Hepatocyte (in vitro differentiated cells): ENCODE results near the gene MAGI2. TPM values are rescaled to one million over a fixed set of nuclear protein-coding genes. Genes with fewer than 3 reads are reported as not detected.

Experiments
- DNase-seq: peaks from one replicate; pipeline ENCODE4 v3.0.0-alpha.2; 2016; ENCODE audit warnings: low spot score
- H2AFZ ChIP-seq: fragments of 200-600 bp; sonication (generic); 2 replicates; pipeline ENCODE4 v1.6.0; 2016; ENCODE audit warnings: antibody characterized with exemption, mild to moderate bottlenecking
- H3K27ac ChIP-seq: fragments of 200-600 bp; sonication (generic); 2 replicates; pipeline ENCODE4 v1.5.1; 2016; ENCODE audit warnings: mild to moderate bottlenecking
- H3K27me3 ChIP-seq: fragments of 200-600 bp; sonication (generic); 2 replicates; pipeline ENCODE4 v1.6.1; 2016
- H3K36me3 ChIP-seq: fragments of 200-600 bp; sonication (generic); replicated peaks from 2 replicates; pipeline ENCODE4 v1.5.1; 2016; ENCODE audit warnings: low read depth; ENCODE audit not compliant: insufficient read depth
- H3K4me1 ChIP-seq: fragments of 200-600 bp; sonication (generic); 2 replicates; pipeline ENCODE4 v1.5.1; 2016; ENCODE audit warnings: mild to moderate bottlenecking, moderate library complexity; ENCODE audit not compliant: insufficient read depth
- H3K4me2 ChIP-seq: fragments of 200-600 bp; sonication (generic); 2 replicates; pipeline ENCODE4 v1.6.0; 2016
- H3K4me3 ChIP-seq: fragments of 200-600 bp; sonication (generic); 2 replicates; pipeline ENCODE4 v1.5.1; 2016; ENCODE audit warnings: mild to moderate bottlenecking
- H3K79me2 ChIP-seq: fragments of 200-600 bp; sonication (generic); 2 replicates; pipeline ENCODE4 v1.6.0; 2017; ENCODE audit warnings: mild to moderate bottlenecking
- H3K9me2 ChIP-seq: fragments of 200-600 bp; sonication (generic); replicated peaks from 2 replicates; pipeline ENCODE4 v1.6.0; 2017; ENCODE audit warnings: mild to moderate bottlenecking; ENCODE audit not compliant: insufficient read depth
- H3K9me3 ChIP-seq: fragments of 200-600 bp; sonication (generic); 2 replicates; pipeline ENCODE4 v1.5.1; 2016; ENCODE audit warnings: low read depth, mild to moderate bottlenecking
- H4K20me1 ChIP-seq: fragments of 200-600 bp; sonication (generic); 2 replicates; pipeline ENCODE4 v1.6.0; 2016; ENCODE audit warnings: mild to moderate bottlenecking; ENCODE audit not compliant: insufficient read depth, poor library complexity, severe bottlenecking
- EZH2 ChIP-seq: fragments of 200-600 bp; sonication (generic); IDR thresholded peaks from 2 replicates; pipeline ENCODE4 v1.6.1; 2016; ENCODE audit warnings: antibody characterized with exemption, mild to moderate bottlenecking, borderline replicate concordance
- EZH2phosphoT487 ChIP-seq: fragments of 200-600 bp; sonication (generic); IDR thresholded peaks from one replicate; pipeline ENCODE4 v1.6.1; 2018; ENCODE audit warnings: antibody characterized with exemption, mild to moderate bottlenecking, low read depth, moderate library complexity; ENCODE audit not compliant: unreplicated experiment, severe bottlenecking
- WGBS: methylation state at CpG from one replicate; pipeline ENCODE4 v1.1.6; 2016; ENCODE audit warnings: low lambda C conversion rate; ENCODE audit errors: missing lambda C conversion rate; 5-methylcytosine and 5-hydroxymethylcytosine counted together
- polyA plus RNA-seq: library from polyadenylated mRNA; unstranded; fragments of >200 nt; fragmentation: Nextera tagmentation; extraction: Ambion mirVana; gene quantifications from 2 replicates; pipeline ENCODE4 v1.2.1, GENCODE V29; 2016
- total RNA-seq: library from RNA; depleted of rRNA; stranded (reverse); fragments of >200 nt; gene quantifications from 2 replicates; pipeline ENCODE4 v1.2.3, GENCODE V29; 2014
- TF ChIP-seq, protein P1 (sequence below): fragments of 200-600 bp; sonication (generic); IDR thresholded peaks from 2 replicates; pipeline ENCODE4 v1.5.1; 2016; ENCODE audit warnings: antibody characterized with exemption, mild to moderate bottlenecking; ENCODE audit not compliant: poor library complexity

Gene MAGI2
- total and polyA plus RNA-seq, 2 experiments from 2014 or later: 3.1 to 6.7 TPM

DNA sequence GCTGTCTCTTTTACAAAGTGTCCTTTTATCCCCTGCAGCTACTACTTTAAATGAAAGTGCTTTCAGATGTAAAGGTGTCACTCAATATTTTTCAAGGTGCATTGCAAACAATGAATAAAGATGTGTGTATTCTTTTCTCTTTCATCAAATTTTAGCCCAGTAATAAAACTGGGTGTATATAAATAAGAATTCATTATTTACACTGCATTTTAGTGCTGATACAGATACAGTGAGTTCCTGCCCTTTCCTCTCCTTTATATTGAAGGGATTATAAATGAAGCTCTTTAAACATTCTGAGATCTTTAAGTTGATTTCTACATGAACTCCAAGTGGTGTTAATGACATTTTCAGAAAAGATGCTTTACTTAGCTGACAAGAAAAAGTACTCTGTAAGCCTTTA lies 1137.4 kb downstream of the MAGI2 start:
- no peaks in the 10 kb centered on the region for H3K36me3 ChIP-seq
- H3K79me2 ChIP-seq: no peaks in the 10 kb centered on the region
- H3K27ac ChIP-seq: no peak overlapping the region
- TF ChIP-seq, protein P1, sequence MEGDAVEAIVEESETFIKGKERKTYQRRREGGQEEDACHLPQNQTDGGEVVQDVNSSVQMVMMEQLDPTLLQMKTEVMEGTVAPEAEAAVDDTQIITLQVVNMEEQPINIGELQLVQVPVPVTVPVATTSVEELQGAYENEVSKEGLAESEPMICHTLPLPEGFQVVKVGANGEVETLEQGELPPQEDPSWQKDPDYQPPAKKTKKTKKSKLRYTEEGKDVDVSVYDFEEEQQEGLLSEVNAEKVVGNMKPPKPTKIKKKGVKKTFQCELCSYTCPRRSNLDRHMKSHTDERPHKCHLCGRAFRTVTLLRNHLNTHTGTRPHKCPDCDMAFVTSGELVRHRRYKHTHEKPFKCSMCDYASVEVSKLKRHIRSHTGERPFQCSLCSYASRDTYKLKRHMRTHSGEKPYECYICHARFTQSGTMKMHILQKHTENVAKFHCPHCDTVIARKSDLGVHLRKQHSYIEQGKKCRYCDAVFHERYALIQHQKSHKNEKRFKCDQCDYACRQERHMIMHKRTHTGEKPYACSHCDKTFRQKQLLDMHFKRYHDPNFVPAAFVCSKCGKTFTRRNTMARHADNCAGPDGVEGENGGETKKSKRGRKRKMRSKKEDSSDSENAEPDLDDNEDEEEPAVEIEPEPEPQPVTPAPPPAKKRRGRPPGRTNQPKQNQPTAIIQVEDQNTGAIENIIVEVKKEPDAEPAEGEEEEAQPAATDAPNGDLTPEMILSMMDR: no peak
- TF ChIP-seq EZH2phosphoT487: peak; percentile 91
- no peak for TF ChIP-seq EZH2
- DNase-seq: no peak
- H4K20me1 ChIP-seq: no peaks in the 10 kb centered on the region
- no peaks in the 10 kb centered on the region for H3K9me3 ChIP-seq
- H3K27me3 ChIP-seq: no peaks in the 10 kb centered on the region
- H3K4me1 ChIP-seq: no peaks in the 10 kb centered on the region
- H2AFZ ChIP-seq: no peak overlapping the region
- no peaks in the 10 kb centered on the region for H3K9me2 ChIP-seq
- H3K4me2 ChIP-seq: no peak overlapping the region
- no peak overlapping the region for H3K4me3 ChIP-seq

DNA sequence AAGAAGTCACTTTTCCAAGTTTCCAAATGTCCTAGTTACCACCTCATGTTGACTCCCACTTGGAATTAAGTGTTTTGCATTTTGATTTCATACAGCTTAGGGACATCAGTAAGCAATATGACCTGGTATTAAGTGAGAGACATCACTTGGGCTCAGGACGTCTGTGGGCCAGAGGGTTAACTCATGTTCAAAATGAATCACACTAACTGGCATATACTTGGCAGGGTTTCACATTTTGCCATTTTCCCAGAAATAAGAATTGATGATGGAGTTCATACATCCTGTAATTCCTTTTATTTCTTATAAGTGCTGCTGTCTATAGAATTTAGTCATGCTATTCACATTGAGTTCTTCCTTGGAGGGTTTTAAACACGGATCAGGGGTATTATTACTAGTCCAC lies 1138.3 kb downstream of the MAGI2 start:
- Histone ChIP-seq H3K27me3 (no peaks in the 10 kb centered on the region), H3K79me2 (no peaks in the 10 kb centered on the region), H3K36me3 (no peaks in the 10 kb centered on the region), H3K27ac (no peak overlapping the region), H3K4me1 (no peaks in the 10 kb centered on the region), H2AFZ (no peak overlapping the region), H3K9me3 (no peaks in the 10 kb centered on the region), H3K4me2 (no peak overlapping the region), H3K4me3 (no peak overlapping the region), H3K9me2 (no peaks in the 10 kb centered on the region), H4K20me1 (no peaks in the 10 kb centered on the region)
- DNase-seq: no peak
- TF ChIP-seq EZH2phosphoT487: no peak
- WGBS: 84% methylated on average over 2 of the region's 2 CpGs

- H2AFZ ChIP-seq: no peak overlapping the region
- H3K9me2 ChIP-seq: no peaks in the 10 kb centered on the region
- H3K4me1 ChIP-seq: no peaks in the 10 kb centered on the region
- no peaks in the 10 kb centered on the region for H4K20me1 ChIP-seq
- DNase-seq: no peak
- TF ChIP-seq EZH2phosphoT487 (no peak), EZH2 (no peak)
- TF ChIP-seq, protein P1: no peak
- H3K27ac ChIP-seq: no peak overlapping the region
- no peaks in the 10 kb centered on the region for H3K36me3 ChIP-seq
- H3K27me3 ChIP-seq: no peaks in the 10 kb centered on the region
- no peaks in the 10 kb centered on the region for H3K79me2 ChIP-seq
- no peak overlapping the region for H3K4me2 ChIP-seq
- no peaks in the 10 kb centered on the region for H3K9me3 ChIP-seq
- 78% methylated on average over 2 of the region's 2 CpGs for WGBS
- no peak overlapping the region for H3K4me3 ChIP-seq
These were observed 1142.3 kb downstream of the MAGI2 start for GRCh38 chr7:78311181-78311580.

- Histone ChIP-seq H3K4me3 (no peak overlapping the region), H3K4me1 (no peaks in the 10 kb centered on the region), H3K27ac (no peak overlapping the region), H3K9me2 (no peaks in the 10 kb centered on the region), H3K36me3 (no peaks in the 10 kb centered on the region), H3K79me2 (no peaks in the 10 kb centered on the region), H4K20me1 (no peaks in the 10 kb centered on the region), H3K27me3 (no peaks in the 10 kb centered on the region), H3K9me3 (no peaks in the 10 kb centered on the region), H2AFZ (no peak overlapping the region), H3K4me2 (no peak overlapping the region)
- DNase-seq: no peak
- TF ChIP-seq, protein P1: no peak
- TF ChIP-seq EZH2phosphoT487 (no peak), EZH2 (no peak)
These were observed 1145.6 kb downstream of the MAGI2 start for GRCh38 chr7:78307892-78308291.
